GM18873 (cell line): Measurements from ENCODE around the gene LCE3E.

ENCODE experiments used
- ATAC-seq: cut with Tn5 transposase; IDR thresholded peaks from one replicate; pipeline ENCODE4 v1.9.1; 2021; ENCODE audit warnings: mild to moderate bottlenecking, moderate library complexity, moderate number of reproducible peaks; ENCODE audit not compliant: unreplicated experiment, low FRiP score

The LCE3E gene

DNA sequence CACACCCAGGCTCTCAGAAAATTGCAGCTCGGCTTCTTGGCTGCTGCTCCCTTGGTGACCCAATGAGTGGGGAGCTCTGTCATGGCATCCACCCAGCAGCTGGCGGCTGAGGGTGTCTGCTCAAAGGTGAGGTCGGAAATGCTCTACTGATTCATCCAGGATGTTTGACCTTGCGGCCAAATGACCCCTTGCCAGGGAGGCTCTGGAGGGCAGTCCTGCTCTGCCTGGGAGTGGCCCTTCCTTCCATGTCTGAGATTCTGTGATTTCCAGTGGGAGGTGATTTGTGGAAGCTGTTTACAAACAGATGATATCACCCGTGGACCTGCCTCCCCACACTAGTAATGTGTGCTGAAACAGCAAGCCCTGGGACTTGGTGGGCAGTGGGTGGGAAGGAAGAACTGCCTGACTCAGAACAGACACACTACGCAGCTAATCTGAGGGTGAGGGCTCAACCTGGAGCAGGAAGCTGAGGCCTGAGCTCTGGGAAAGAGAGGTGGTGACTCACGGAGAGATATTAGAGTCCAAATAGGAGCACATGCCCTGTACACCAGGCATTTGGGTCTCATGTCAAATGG lies 49.3 kb downstream of the LCE3E start:
- no peak for ATAC-seq

DNA sequence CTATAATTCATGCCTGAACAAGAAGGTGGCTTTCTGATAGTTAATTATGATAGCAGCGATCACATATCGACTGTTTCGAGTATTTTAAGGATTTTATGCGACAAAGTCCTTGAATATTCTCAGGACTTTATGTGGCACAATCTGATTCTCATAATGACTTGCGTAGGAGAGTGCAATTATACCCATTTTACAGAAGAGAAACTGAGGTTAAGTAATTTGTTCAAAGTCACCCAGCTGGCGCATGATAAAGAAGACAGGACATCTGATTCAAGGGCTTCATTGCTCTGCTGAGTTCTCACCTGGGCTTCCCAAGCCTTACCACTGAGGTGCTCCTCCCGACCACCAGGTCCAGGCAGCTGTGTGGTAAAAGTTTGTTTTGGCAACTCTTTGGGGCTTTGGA lies 50.5 kb downstream of the LCE3E start:
- ATAC-seq = no peak
